HepG2 (cell line): ENCODE data around the gene VDAC1. TPM values are rescaled to one million over a fixed set of nuclear protein-coding genes. Genes with fewer than 3 reads are reported as not detected.

Experiments used
- ARID4A ChIP-seq: sonication (generic); formaldehyde crosslinking; IDR thresholded peaks from 2 replicates; pipeline ENCODE4 v1.5.0; 2020; ENCODE audit warnings: mild to moderate bottlenecking, missing genetic modification reagents, borderline replicate concordance
- HNRNPK ChIP-seq: fragments of 200-400 bp; formaldehyde crosslinking; IDR thresholded peaks from 2 replicates; pipeline ENCODE4 v1.6.1; 2018; ENCODE audit warnings: low read length, low read depth, moderate library complexity, mild to moderate bottlenecking; ENCODE audit not compliant: poor library complexity, severe bottlenecking
- KDM4B ChIP-seq: sonication (generic); formaldehyde crosslinking; IDR thresholded peaks from 2 replicates; pipeline ENCODE4 v1.4.0; 2020; ENCODE audit warnings: missing genetic modification reagents
- MBNL3 ChIP-seq: fragments of 250-450 bp; sonication (Bioruptor Pico); conservative IDR thresholded peaks from 2 replicates; pipeline ENCODE4 v1.8.0; 2022; ENCODE audit warnings: mild to moderate bottlenecking, inconsistent platforms
- MEF2D ChIP-seq: sonication (generic); formaldehyde crosslinking; IDR thresholded peaks from 2 replicates; pipeline ENCODE4 v1.5.1; 2020; ENCODE audit warnings: mild to moderate bottlenecking, missing genetic modification reagents
- NFE2L2 ChIP-seq: fragments of 150-350 bp; IDR thresholded peaks from 2 replicates; pipeline ENCODE4 v1.6.1; 2014; ENCODE audit warnings: low read length
- NR1H2 ChIP-seq: sonication (generic); formaldehyde crosslinking; IDR thresholded peaks from 2 replicates; pipeline ENCODE4 v1.8.1; 2022; ENCODE audit warnings: low read depth, missing genetic modification reagents, borderline replicate concordance
- PITX1 ChIP-seq: sonication (generic); formaldehyde crosslinking; IDR thresholded peaks from 2 replicates; pipeline ENCODE4 v1.5.1; 2020; ENCODE audit warnings: mild to moderate bottlenecking, missing genetic modification reagents
- PRPF4 ChIP-seq: fragments of 200-400 bp; formaldehyde crosslinking; IDR thresholded peaks from 2 replicates; pipeline ENCODE4 v1.6.1; 2016; ENCODE audit warnings: low read length, low read depth; ENCODE audit not compliant: poor library complexity, severe bottlenecking
- WIZ ChIP-seq: sonication (generic); formaldehyde crosslinking; IDR thresholded peaks from 2 replicates; pipeline ENCODE4 v1.5.1; 2020; ENCODE audit warnings: mild to moderate bottlenecking, missing genetic modification reagents
- ZFP1 ChIP-seq: IDR thresholded peaks from 2 replicates; pipeline ENCODE4 v1.6.1; 2016
- ZFY ChIP-seq: sonication (generic); formaldehyde crosslinking; IDR thresholded peaks from 2 replicates; pipeline ENCODE4 v1.4.0; 2020; ENCODE audit warnings: missing genetic modification reagents
- ZNF44 ChIP-seq: sonication (generic); formaldehyde crosslinking; IDR thresholded peaks from 2 replicates; pipeline ENCODE4 v1.5.1; 2020; ENCODE audit warnings: mild to moderate bottlenecking, missing genetic modification reagents
- ZNF597 ChIP-seq: sonication (generic); formaldehyde crosslinking; IDR thresholded peaks from 2 replicates; pipeline ENCODE4 v1.5.0; 2020; ENCODE audit warnings: missing genetic modification reagents
- ZNF615 ChIP-seq: sonication (generic); formaldehyde crosslinking; IDR thresholded peaks from 2 replicates; pipeline ENCODE4 v1.5.0; 2020; ENCODE audit warnings: mild to moderate bottlenecking, missing genetic modification reagents, borderline replicate concordance
- ZNF788 ChIP-seq: sonication (generic); formaldehyde crosslinking; IDR thresholded peaks from 2 replicates; pipeline ENCODE4 v1.5.0; 2020; ENCODE audit warnings: mild to moderate bottlenecking, missing genetic modification reagents, borderline replicate concordance
- polyA plus RNA-seq, 8 experiments: library from polyadenylated mRNA; depleted of rRNA in 3 of 8; stranded (reverse) in 7 of 8; unstranded in 1 of 8; fragments of >200 nt; fragmentation: Illumina TruSeq in 4 of 8; extraction: Trizol in 4 of 8; gene quantifications; 2 replicates each; pipeline versions ENCODE4 v1.2.1 to v1.2.3, GENCODE V29; 2011 to 2016; ENCODE audit warnings: low read depth in 4 of 8, missing spikeins in 1 of 8, mixed read lengths in 1 of 8; ENCODE audit not compliant: insufficient read depth in 1 of 8
- total RNA-seq, 5 experiments: library from RNA; depleted of rRNA; stranded (reverse); fragments of >200 nt; fragmentation: Illumina TruSeq; extraction: Trizol; gene quantifications; 2 replicates each; pipeline ENCODE4 v1.2.3, GENCODE V29; 2016; ENCODE audit warnings: low read depth in 1 of 5
- TF ChIP-seq, protein P1 (sequence below): sonication (generic); formaldehyde crosslinking; IDR thresholded peaks from 2 replicates; pipeline ENCODE4 v1.4.0; 2020; ENCODE audit warnings: missing genetic modification reagents
- TF ChIP-seq, protein P2 (sequence below): sonication (generic); formaldehyde crosslinking; IDR thresholded peaks from 2 replicates; pipeline ENCODE4 v1.4.0; 2020; ENCODE audit warnings: missing genetic modification reagents

The VDAC1 gene
- total and polyA plus RNA-seq, 2 of the 13 experiments (the other 11 are each of a cell fraction or from before 2014, with no cell fraction given), result 112 to 380 TPM

GRCh38 chr5:133994990-133995333 is 9.8 kb downstream of the VDAC1 start (continued):
- TF ChIP-seq MBNL3 (CRISPR knock-in tag) (no peak), ZNF597 (CRISPR knock-in tag) (no peak), ZNF44 (CRISPR knock-in tag) (no peak), HNRNPK (no peak), PRPF4 (no peak), ZFP1 (no peak), ZNF615 (CRISPR knock-in tag) (no peak), WIZ (CRISPR knock-in tag) (no peak), ARID4A (CRISPR knock-in tag) (peak; percentile 48; the same call in 1 of the 2 replicates), ZNF788 (CRISPR knock-in tag) (no peak), KDM4B (CRISPR knock-in tag) (no peak), ZFY (CRISPR knock-in tag) (no peak), NFE2L2 (no peak), MEF2D (no peak), PITX1 (CRISPR knock-in tag) (peak; percentile 92; the same call in 1 of the 2 replicates), NR1H2 (no peak)
- TF ChIP-seq, protein P1, sequence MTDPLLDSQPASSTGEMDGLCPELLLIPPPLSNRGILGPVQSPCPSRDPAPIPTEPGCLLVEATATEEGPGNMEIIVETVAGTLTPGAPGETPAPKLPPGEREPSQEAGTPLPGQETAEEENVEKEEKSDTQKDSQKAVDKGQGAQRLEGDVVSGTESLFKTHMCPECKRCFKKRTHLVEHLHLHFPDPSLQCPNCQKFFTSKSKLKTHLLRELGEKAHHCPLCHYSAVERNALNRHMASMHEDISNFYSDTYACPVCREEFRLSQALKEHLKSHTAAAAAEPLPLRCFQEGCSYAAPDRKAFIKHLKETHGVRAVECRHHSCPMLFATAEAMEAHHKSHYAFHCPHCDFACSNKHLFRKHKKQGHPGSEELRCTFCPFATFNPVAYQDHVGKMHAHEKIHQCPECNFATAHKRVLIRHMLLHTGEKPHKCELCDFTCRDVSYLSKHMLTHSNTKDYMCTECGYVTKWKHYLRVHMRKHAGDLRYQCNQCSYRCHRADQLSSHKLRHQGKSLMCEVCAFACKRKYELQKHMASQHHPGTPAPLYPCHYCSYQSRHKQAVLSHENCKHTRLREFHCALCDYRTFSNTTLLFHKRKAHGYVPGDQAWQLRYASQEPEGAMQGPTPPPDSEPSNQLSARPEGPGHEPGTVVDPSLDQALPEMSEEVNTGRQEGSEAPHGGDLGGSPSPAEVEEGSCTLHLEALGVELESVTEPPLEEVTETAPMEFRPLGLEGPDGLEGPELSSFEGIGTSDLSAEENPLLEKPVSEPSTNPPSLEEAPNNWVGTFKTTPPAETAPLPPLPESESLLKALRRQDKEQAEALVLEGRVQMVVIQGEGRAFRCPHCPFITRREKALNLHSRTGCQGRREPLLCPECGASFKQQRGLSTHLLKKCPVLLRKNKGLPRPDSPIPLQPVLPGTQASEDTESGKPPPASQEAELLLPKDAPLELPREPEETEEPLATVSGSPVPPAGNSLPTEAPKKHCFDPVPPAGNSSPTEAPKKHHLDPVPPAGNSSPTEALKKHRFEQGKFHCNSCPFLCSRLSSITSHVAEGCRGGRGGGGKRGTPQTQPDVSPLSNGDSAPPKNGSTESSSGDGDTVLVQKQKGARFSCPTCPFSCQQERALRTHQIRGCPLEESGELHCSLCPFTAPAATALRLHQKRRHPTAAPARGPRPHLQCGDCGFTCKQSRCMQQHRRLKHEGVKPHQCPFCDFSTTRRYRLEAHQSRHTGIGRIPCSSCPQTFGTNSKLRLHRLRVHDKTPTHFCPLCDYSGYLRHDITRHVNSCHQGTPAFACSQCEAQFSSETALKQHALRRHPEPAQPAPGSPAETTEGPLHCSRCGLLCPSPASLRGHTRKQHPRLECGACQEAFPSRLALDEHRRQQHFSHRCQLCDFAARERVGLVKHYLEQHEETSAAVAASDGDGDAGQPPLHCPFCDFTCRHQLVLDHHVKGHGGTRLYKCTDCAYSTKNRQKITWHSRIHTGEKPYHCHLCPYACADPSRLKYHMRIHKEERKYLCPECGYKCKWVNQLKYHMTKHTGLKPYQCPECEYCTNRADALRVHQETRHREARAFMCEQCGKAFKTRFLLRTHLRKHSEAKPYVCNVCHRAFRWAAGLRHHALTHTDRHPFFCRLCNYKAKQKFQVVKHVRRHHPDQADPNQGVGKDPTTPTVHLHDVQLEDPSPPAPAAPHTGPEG, result no peak
- TF ChIP-seq, protein P2, sequence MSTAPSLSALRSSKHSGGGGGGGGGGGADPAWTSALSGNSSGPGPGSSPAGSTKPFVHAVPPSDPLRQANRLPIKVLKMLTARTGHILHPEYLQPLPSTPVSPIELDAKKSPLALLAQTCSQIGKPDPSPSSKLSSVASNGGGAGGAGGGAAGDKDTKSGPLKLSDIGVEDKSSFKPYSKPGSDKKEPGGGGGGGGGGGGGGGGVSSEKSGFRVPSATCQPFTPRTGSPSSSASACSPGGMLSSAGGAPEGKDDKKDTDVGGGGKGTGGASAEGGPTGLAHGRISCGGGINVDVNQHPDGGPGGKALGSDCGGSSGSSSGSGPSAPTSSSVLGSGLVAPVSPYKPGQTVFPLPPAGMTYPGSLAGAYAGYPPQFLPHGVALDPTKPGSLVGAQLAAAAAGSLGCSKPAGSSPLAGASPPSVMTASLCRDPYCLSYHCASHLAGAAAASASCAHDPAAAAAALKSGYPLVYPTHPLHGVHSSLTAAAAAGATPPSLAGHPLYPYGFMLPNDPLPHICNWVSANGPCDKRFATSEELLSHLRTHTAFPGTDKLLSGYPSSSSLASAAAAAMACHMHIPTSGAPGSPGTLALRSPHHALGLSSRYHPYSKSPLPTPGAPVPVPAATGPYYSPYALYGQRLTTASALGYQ (CRISPR knock-in tag), result 0 out of 2 replicates have a peak, but pooled peaks have one; percentile 46
